Mesenchymal stem cell (in vitro differentiated cells and primary cell): ENCODE results near the gene EFNA2.

Experiments
- DNase-seq: peaks from one replicate; pipeline ENCODE4 v3.0.0-alpha.2; 2013
- H2AFZ ChIP-seq: one replicate; pipeline ENCODE4 v1.6.1; 2013; ENCODE audit warnings: low read depth, mild to moderate bottlenecking, control low read depth, inconsistent platforms, low read length, moderate library complexity
- H2AK5ac ChIP-seq: 2 replicates; pipeline ENCODE4 v1.6.1; 2013; ENCODE audit warnings: low read length, moderate library complexity, mild to moderate bottlenecking, inconsistent platforms; ENCODE audit not compliant: severe bottlenecking
- H2BK120ac ChIP-seq: one replicate; pipeline ENCODE4 v1.6.1; 2013; ENCODE audit warnings: low read depth, mild to moderate bottlenecking, inconsistent platforms, low read length, moderate library complexity
- H2BK12ac ChIP-seq, 2 experiments: one replicate each; pipeline ENCODE4 v1.6.1; 2013; ENCODE audit warnings: inconsistent platforms in 2 of 2, low read length in 2 of 2, mild to moderate bottlenecking in 2 of 2, moderate library complexity in 2 of 2, control low read depth in 1 of 2
- H2BK15ac ChIP-seq: one replicate; pipeline ENCODE4 v1.6.1; 2013; ENCODE audit warnings: mild to moderate bottlenecking, low read depth, inconsistent platforms; ENCODE audit not compliant: poor library complexity, severe bottlenecking
- H2BK5ac ChIP-seq: 2 replicates; pipeline ENCODE4 v1.6.1; 2013; ENCODE audit warnings: low read depth, mild to moderate bottlenecking, low read length, control low read depth, inconsistent platforms; ENCODE audit not compliant: poor library complexity, severe bottlenecking
- H3K14ac ChIP-seq, 2 experiments: one replicate each; pipeline ENCODE4 v1.6.1; 2013; ENCODE audit warnings: inconsistent platforms in 2 of 2, low read length in 2 of 2, control low read depth in 1 of 2, mild to moderate bottlenecking in 1 of 2, moderate library complexity in 1 of 2
- H3K18ac ChIP-seq, 2 experiments: one replicate each; pipeline ENCODE4 v1.6.1; 2013; ENCODE audit warnings: inconsistent platforms in 2 of 2, low read length in 2 of 2, control low read depth in 1 of 2, low read depth in 1 of 2, mild to moderate bottlenecking in 1 of 2
- H3K23ac ChIP-seq, 2 experiments: one replicate each; pipeline ENCODE4 v1.6.1; 2013; ENCODE audit warnings: inconsistent platforms in 2 of 2, low read length in 2 of 2, mild to moderate bottlenecking in 2 of 2, moderate library complexity in 2 of 2, control low read depth in 1 of 2
- H3K27ac ChIP-seq: 2 replicates; pipeline ENCODE4 v1.5.1; 2013; ENCODE audit warnings: mild to moderate bottlenecking, moderate library complexity, low read length, control low read depth, inconsistent platforms; ENCODE audit not compliant: poor library complexity, severe bottlenecking
- H3K27me3 ChIP-seq, 2 experiments: 2 replicates each; pipeline versions ENCODE4 v1.6.1 to v1.7.0; 2013; ENCODE audit warnings: low read length in 2 of 2, mild to moderate bottlenecking in 2 of 2, moderate library complexity in 2 of 2, control low read depth in 1 of 2, inconsistent platforms in 1 of 2; ENCODE audit not compliant: control insufficient read depth in 1 of 2, insufficient read depth in 1 of 2
- H3K36me3 ChIP-seq, 2 experiments: 2 replicates each; pipeline versions ENCODE4 v1.6.1 to v1.7.0; 2013; ENCODE audit warnings: low read length in 2 of 2, control low read depth in 1 of 2, inconsistent platforms in 1 of 2, low read depth in 1 of 2, mild to moderate bottlenecking in 1 of 2; ENCODE audit not compliant: insufficient read depth in 2 of 2, control insufficient read depth in 1 of 2
- H3K4ac ChIP-seq, 2 experiments: one replicate each; pipeline ENCODE4 v1.6.1; 2013; ENCODE audit warnings: inconsistent platforms in 2 of 2, low read length in 2 of 2, mild to moderate bottlenecking in 2 of 2, moderate library complexity in 2 of 2, control low read depth in 1 of 2, low read depth in 1 of 2
- H3K4me1 ChIP-seq: 2 replicates; pipeline ENCODE4 v1.6.1; 2013; ENCODE audit warnings: low read depth, low read length, control low read depth; ENCODE audit not compliant: control insufficient read depth, insufficient read depth
- H3K4me2 ChIP-seq: 2 replicates; pipeline ENCODE4 v1.6.1; 2013; ENCODE audit warnings: low read length, mild to moderate bottlenecking, inconsistent platforms; ENCODE audit not compliant: poor library complexity, severe bottlenecking
- H3K4me3 ChIP-seq, 2 experiments: 2 replicates each; pipeline versions ENCODE4 v1.5.1 to v1.7.0; 2013; ENCODE audit warnings: low read length in 2 of 2, mild to moderate bottlenecking in 2 of 2, control low read depth in 1 of 2, low read depth in 1 of 2; ENCODE audit not compliant: insufficient read depth in 1 of 2
- H3K79me1 ChIP-seq: replicated peaks from 2 replicates; pipeline ENCODE4 v1.6.1; 2013; ENCODE audit warnings: mild to moderate bottlenecking, control low read depth, low read length, inconsistent platforms; ENCODE audit not compliant: poor library complexity, severe bottlenecking
- H3K9ac ChIP-seq: 2 replicates; pipeline ENCODE4 v1.7.0; 2013; ENCODE audit warnings: mild to moderate bottlenecking, low read length, moderate library complexity
- H3K9me3 ChIP-seq: 2 replicates; pipeline ENCODE4 v1.7.0; 2013; ENCODE audit warnings: mild to moderate bottlenecking, low read length; ENCODE audit not compliant: control insufficient read depth
- H4K8ac ChIP-seq: one replicate; pipeline ENCODE4 v1.6.1; 2013; ENCODE audit warnings: inconsistent platforms, mild to moderate bottlenecking, low read length, moderate library complexity
- H4K91ac ChIP-seq: one replicate; pipeline ENCODE4 v1.6.1; 2013; ENCODE audit warnings: mild to moderate bottlenecking, low read length, inconsistent platforms
- WGBS: methylation state at CpG from one replicate; pipeline ENCODE4 v1.1.7; 2013; ENCODE audit warnings: mixed read lengths; 5-methylcytosine and 5-hydroxymethylcytosine counted together

EFNA2 gene

GRCh38 chr19:1280636-1281568 is 4.8 kb upstream of the EFNA2 start:
- Histone ChIP-seq H3K9ac (no peak overlapping the region), H2AK5ac (no peak overlapping the region), H3K4me2 (no peak overlapping the region), H2BK15ac (no peak overlapping the region), H3K79me1 (peaks cover 22% of the 10 kb centered on the region), H3K9me3 (no peaks in the 10 kb centered on the region), H3K27ac (no peak overlapping the region), H2BK5ac (no peak overlapping the region), H4K91ac (no peak overlapping the region), H3K36me3 (peaks cover 19 to 42% of the 10 kb centered on the region in 2 experiments), H2BK12ac (peak overlapping the region in 1 of 2 experiments; percentile 11), H2BK120ac (no peak overlapping the region), H3K14ac (no peak overlapping the region), H3K23ac (no peak overlapping the region), H2AFZ (no peak overlapping the region), H3K4me3 (no peak overlapping the region), H3K4me1 (peaks cover 13% of the 10 kb centered on the region), H4K8ac (no peak overlapping the region), H3K27me3 (peaks cover 18 to 28% of the 10 kb centered on the region in 2 experiments), H3K18ac (no peak overlapping the region), H3K4ac (no peak overlapping the region)
- 94% methylated on average over 50 of the region's 53 CpGs for WGBS
- no peak for DNase-seq

- Histone ChIP-seq H3K27me3 (peaks cover 22 to 33% of the 10 kb centered on the region in 2 experiments), H3K4me3 (no peak overlapping the region), H3K4me1 (peaks cover 9% of the 10 kb centered on the region), H2BK12ac (no peak overlapping the region), H3K14ac (no peak overlapping the region), H4K8ac (no peak overlapping the region), H3K18ac (no peak overlapping the region), H3K4me2 (no peak overlapping the region), H2BK15ac (no peak overlapping the region), H3K36me3 (peaks cover 19 to 42% of the 10 kb centered on the region in 2 experiments), H3K9me3 (no peaks in the 10 kb centered on the region), H3K23ac (no peak overlapping the region), H2BK5ac (no peak overlapping the region), H2AFZ (no peak overlapping the region), H2BK120ac (no peak overlapping the region), H3K27ac (no peak overlapping the region), H3K4ac (no peak overlapping the region), H3K79me1 (peaks cover 19% of the 10 kb centered on the region), H4K91ac (no peak overlapping the region), H3K9ac (no peak overlapping the region), H2AK5ac (no peak overlapping the region)
- WGBS, result 75% methylated on average over 15 of the region's 15 CpGs
- DNase-seq, result no peak
Observed at GRCh38 chr19:1281569-1282287, 3.9 kb upstream of the EFNA2 start.

- Histone ChIP-seq H4K8ac (no peak overlapping the region), H4K91ac (no peak overlapping the region), H3K14ac (no peak overlapping the region), H3K27ac (no peak overlapping the region), H2BK12ac (no peak overlapping the region), H2AFZ (no peak overlapping the region), H3K4me3 (no peak overlapping the region), H2BK120ac (no peak overlapping the region), H3K4ac (no peak overlapping the region), H3K79me1 (peaks cover 13% of the 10 kb centered on the region), H3K36me3 (peaks cover 13 to 32% of the 10 kb centered on the region in 2 experiments), H2BK15ac (no peak overlapping the region), H3K9ac (no peak overlapping the region), H3K9me3 (no peaks in the 10 kb centered on the region), H3K4me1 (peaks cover 9% of the 10 kb centered on the region), H2AK5ac (no peak overlapping the region), H3K4me2 (no peak overlapping the region), H3K18ac (no peak overlapping the region), H2BK5ac (no peak overlapping the region), H3K27me3 (peaks cover 31 to 43% of the 10 kb centered on the region in 2 experiments), H3K23ac (no peak overlapping the region)
- no peak for DNase-seq
- whole genome bisulfite sequencing, result 91% methylated on average over 18 of the region's 18 CpGs
Observed at GRCh38 chr19:1282588-1283206, 3.0 kb upstream of the EFNA2 start.
